Superior temporal gyrus (tissue), 1 donor: ENCODE results near the gene RAB6B.
"Not testable (repeated sequence)": the region's sequence is repeated elsewhere in the genome, so short reads cannot be mapped to it uniquely, and the experiment has no call there.

ENCODE experiments used
- DNase-seq: peaks from one replicate; pipeline ENCODE4 v3.0.0-alpha.2; 2016; ENCODE audit errors: extremely low spot score

Gene RAB6B

GRCh38 chr3:133820129-133820528, 75.6 kb downstream of the RAB6B start:
- no peak for DNase-seq

DNA sequence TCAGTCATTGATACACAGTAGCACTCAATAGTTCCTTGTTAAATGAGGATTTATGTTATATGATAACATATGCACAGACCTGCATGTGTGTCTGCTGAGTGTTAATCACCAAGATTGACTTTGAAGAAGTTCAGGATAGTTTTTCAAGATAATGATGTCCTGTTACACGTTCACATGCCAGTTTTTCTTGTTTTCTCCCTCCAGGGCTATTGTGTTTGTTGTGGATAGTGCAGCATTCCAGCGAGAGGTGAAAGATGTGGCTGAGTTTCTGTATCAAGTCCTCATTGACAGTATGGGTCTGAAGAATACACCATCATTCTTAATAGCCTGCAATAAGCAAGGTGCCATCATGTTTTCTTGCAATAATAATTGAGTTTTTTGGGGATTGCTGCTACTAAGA, 80.3 kb downstream of the RAB6B start:
- no peak for DNase-seq

DNA sequence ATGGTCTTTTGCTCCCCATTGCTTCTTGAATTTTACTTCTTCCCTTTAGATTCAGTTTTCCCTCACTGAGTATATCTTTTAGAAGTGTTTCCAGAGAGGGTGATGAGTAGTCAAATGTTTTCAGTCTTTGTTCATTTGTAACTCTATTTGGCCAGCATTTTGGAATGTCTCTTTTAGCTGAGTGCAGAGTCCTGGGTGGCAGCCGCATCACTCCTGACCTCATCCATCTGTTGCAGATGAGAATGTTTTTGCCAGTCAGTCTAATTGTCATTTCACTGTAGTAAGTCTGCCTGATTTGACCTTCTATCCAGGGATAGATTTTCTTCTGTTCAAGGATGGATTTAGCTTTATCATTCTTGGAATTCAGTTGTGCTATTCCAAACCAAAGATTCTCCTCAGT, 82.8 kb downstream of the RAB6B start:
- DNase-seq, result no peak

DNA sequence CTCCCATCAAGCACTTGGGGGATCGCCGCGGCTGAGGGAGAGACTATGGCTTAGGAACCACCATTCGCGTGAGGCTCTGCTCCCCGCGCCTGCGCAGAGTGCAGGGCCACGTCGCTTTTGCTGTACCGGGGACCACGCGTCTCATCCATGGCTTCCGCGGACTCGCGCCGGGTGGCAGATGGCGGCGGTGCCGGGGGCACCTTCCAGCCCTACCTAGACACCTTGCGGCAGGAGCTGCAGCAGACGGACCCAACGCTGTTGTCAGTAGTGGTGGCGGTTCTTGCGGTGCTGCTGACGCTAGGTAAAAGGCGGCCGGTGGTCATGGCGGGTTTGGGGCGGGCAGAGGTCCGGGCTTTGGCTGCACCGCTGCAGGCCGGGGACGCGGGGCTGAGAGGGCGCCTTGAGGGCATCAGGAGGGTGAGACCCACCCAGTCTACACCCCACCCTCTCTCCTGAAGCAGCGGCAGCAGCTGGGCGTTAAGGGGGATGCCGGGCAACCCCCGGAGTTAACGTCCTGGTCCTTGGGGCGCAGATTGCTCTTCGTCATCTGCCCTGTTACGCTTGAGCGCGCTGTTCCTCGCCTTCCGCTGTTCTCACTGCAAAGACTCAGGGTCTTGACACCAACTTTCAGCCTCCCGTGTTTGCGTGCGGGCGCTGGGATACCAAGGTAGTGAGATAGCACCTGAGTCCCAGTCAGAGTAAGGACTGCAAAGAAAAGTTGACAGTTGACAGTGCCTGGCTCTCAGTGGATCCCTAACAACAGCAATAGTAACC, 89.8 kb downstream of the RAB6B start, which contains the start of gene SRPRB:
Gene SRPRB (plus strand): TSS at position 114 of the 774 bp plus-strand sequence. CDS start 34 bp downstream, at position 148.
- DNase-seq, result peak; percentile 98

DNA sequence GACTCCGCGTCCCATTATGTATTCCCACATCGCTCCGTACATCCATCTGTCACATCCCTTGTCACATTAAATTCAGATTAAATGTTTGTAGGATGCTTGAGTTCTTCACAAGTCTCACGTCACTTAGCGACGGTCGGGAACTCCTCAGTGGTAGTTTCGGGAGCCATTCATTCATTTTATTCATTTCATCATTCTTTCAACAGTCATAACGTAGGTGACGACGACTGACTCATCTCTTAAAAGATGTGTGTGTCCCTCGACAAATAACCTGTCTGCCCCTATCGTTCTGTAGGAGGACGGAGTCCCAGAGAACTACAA, 90.3 kb downstream of the RAB6B start:
- no peak for DNase-seq

DNA sequence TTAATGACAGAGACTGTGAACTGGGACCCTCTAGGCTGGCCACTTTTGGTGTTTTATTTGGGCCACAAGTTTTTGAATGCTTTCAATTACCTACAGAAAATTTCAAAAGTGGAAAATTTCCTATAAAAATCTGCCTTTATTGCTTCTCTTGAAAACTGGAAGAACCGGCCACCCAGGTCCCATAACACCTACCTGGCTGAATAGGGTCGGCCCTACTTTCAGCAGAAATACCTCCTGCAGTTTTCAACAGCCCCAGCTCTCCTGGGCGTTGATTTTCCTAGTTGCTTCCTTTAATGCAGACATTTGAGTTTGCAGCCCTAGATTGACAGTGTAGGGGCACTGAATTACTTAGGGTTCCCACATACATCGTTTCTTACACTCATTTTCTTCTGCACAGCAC, 90.8 kb downstream of the RAB6B start:
- DNase-seq, result no peak

DNA sequence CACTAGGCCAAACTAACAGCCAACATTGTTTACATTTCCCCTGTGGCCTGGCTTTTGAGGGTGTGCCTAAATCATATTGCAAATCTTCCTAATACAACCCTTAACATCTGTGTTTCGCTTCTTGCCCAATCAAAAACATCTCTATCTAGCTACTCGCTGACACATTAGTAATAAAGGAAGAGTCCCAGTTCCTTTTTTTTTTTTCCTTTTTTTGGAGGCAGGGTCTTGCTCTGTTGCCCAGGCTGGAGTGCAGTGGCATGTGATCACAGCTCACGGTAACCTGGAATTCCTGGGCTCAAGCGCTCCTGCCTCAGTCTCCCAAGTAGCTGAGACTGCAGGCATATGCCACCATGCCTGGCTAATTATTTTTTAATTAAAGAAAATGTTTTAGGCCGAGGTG, 92.2 kb downstream of the RAB6B start:
- no peak for DNase-seq

DNA sequence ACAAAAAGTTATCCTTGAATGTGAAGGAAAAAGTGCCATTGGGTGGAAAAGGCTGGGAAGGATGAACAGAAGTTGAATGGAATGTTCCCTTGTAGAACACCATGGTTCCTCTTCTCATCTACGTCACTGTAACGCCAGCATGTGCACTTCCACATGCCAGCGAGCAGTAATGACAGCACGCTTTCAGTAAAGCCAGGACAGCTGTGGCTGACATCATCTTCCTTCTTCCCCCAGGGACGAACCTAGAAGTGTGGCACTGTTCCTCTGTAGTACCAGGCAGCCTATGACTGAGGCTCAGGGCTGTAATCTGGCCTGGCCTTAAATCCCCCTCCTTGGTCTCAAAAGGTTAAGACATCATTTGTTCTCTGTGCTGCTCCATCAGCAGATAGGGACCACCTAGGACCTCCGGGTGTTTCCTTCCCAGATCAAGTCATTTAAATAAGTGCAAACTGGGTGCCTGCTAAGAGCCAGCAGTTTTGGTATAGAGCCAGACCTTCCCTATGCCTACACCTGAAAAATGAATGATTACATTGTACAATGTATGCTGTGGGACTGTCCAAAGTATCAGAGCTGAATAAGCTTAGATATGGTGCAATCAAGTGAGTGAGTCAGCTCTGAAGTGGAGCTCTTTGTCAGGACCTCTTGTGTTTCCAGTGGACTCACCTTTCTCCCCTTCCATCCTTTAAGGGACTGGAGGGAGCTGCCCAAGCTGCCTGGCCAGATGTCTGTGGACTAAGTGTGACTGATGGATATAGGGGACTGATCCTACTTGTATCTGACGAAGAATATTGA, 95.7 kb downstream of the RAB6B start:
- DNase-seq, result no peak

- DNase-seq, result no peak
Measured at GRCh38 chr3:133797396-133798105, 98.1 kb downstream of the RAB6B start.

DNA sequence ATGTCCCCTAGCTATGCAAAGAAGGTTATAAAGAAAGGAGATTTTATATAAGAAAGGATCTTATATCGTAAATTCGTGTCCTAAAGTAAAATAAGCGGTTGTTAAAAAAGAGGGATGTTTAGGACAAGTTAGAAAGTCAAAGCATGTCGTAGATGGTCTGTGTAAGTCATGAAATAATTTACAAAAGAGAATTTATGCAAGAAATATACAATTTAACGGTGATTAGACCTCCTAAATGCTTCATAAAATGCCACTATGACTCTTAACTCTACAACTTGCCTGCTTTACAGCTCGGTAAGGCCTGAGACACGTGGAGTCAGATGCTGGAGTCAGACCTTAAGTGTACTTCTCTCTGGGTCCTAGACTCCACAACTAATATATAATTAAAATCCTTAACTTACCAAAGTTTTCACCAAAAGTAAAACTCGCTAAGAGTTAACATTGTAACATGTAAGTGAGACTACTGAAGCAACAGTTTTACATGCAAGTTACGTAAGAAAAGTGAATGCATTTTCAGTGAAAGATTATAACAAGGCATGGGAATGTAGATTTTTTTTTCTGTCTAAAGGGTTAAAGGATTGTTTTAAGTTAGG, 103.4 kb downstream of the RAB6B start:
- no peak for DNase-seq

DNA sequence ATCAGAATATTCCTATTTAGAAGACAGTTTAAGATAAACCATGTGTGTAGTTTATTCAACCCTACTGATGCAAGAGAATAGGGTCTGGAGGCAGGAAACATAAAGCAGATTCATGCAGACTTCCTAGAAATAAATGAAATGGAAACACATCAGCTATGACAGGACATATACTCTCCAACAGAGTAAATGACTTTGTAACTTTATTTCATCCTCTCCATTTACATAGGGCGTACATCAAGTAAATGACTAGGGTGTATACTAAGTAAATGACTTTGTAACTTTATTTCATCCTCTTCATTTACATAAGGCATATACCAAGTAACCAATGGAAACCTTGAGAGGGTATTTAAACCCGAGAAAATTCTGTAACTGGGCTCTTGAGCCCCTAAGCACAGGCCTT, 107.7 kb downstream of the RAB6B start:
- DNase-seq, result no peak

GRCh38 chr3:133783762-133784161, 111.9 kb downstream of the RAB6B start:
- DNase-seq, result no peak

- DNase-seq, result no peak
Measured at GRCh38 chr3:133782454-133782853, 113.2 kb downstream of the RAB6B start.

GRCh38 chr3:133781570-133781969, 114.1 kb downstream of the RAB6B start:
- no peak for DNase-seq

DNA sequence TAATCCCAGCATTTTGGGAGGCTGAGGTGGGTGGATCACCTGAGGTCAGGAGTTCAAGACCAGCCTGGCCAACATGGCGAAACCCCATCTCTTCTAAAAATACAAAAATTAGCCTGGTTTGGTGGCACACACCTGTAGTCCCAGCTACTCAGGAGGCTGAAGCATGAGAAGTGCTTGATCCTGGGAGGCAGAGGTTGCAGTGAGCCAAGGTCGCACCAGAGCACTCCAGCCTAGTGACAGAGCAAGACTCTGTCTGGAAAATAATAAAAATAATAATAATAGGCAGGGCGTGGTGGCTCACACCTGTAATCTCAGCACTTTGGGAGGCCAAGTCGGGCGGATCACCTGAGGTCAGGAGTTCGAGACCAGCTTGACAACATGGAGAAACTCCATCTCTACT, 114.9 kb downstream of the RAB6B start:
- not testable (repeated sequence) for DNase-seq

DNA sequence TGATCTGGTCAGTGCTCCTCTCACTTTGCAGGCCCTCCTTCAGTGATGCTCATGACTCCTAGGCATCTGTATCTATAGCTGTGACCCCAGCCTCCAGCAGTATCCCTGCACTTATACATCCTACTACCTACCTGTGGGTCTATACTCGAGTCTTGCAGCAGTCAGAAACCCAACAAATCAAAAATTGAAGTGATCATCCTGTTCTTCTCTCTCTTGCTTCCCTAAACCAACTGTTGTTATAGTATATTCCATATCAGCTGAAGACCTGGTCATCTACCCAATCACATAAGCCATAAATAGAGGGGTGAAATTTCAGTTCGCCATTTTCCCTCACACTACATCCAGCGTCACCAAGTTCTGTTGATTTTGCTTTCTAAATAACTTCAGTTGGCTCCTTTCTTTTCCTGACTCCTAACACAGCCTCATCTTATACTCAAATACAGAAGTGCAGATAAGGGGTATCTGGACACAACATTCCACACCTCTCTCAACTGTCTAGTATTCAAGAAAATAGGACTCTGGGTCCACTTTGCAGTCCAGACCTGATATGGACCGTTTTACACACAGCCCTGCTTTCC, 116.0 kb downstream of the RAB6B start:
- DNase-seq, result no peak

DNA sequence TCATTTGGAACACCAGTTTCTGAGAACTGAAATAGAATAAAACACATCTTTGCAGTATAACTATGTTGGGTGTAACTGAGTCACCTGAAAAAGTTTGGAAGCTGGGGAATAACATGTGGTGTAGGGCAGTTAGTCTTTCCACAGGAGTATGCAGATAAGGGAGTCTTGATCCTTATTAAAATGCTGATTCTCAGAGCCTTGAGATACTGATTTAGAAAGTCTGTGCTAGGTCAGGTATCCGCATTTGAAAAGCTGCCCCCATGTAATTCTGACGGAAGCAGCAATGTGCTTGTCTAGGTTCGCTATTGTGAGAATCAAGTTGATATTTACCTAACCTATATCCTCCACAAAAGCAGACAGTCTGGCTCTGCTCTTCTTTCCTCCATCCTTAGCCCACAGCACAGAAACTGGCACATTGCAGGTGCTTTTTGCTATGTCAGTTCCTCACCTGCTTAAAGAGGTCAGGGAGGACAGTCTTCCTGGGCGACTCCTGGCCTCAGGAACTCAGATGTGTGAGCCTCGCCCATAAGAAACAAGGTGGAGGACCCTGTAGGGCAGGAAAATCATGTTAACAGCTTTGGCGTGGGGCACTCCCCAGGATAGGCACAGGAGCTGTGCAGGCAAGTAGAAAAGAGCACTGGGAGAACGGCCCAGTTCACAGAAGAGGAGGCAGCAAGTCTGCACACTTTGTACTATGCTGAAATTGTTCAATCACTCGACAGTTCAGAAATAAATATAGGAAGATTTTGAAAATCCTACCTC, 117.7 kb downstream of the RAB6B start:
- no peak for DNase-seq

DNA sequence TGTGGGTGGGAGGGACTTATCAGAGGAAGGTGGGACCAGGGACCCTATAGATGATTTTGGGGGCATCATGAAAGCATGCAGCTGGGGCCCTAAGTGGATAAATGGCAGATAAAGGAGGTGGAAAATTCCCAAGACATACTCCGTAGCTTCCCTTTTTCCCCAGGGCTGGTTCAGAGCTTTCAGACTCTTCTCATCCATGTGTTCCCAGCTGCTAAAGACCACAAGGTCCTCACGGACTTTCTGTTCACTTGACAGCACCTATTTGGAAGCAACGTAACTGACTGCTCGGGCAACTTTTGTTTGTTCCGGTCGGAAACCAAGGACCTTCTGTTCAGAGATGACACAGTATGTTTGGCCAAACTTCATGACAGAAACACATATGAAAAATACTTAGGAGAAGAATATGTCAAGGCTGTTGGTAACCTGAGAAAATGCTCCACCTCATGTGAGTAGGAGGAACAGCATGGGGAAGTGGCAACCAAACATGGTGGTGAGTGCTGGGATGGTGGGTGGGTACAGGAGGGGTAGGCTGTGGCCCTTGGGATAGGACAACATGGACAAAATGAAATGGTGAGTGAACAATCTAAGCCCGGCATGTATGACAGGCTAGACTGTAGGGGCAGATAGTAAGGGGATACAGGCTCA, 118.8 kb downstream of the RAB6B start:
- no peak for DNase-seq

DNA sequence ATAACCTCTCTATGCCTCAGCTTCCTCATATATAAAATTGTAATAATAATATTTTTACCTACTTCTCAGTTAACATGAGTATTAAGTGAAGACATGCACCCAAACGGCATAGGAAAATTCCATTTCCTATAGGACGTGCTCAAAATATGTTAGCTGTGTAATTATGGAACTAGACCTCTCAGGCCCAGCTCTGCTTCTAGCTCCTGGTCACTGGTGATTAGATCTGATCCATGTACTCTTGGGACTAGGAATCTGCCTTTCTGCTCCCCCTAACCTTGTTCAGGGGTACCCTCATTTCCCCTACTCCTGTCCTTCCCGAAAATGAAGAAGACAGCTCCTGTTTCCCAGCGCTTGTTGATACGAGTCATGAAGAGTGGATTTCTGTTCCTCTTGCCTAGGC, 119.8 kb downstream of the RAB6B start:
- DNase-seq, result no peak

DNA sequence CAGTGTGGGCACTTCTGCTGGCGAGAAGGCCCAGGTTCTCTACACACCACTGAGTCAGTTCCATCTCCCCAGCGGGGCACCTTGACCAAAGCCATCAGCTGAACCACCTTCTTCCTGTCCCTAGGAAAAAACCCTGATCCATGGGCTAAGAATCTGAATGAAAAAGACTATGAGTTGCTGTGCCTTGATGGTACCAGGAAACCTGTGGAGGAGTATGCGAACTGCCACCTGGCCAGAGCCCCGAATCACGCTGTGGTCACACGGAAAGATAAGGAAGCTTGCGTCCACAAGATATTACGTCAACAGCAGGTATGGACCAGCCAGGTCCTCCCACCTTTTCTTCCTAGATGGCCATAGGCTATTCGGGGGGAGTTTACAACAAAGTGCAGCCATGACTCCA, 120.4 kb downstream of the RAB6B start:
- DNase-seq, result no peak
